ENCODE data around the gene PIP5KL1.
A peak's percentile ranks its signal among the peaks of the same experiment; 100 is the strongest.

Gene PIP5KL1

GRCh38 chr9:127938298-127938690 lies 7.7 kb upstream of the PIP5KL1 start:
- DNase-seq (ENCODE audit: low read depth in 2 of 2), result no peak
- H3K4me3 ChIP-seq (replicated peaks in 1 of 2; ENCODE audit: low read depth in 2 of 2, low read length in 2 of 2), result peak overlapping the region in 1 of 2 donors; percentile 91
- no peak for TF ChIP-seq CTCF (IDR thresholded peaks at IDR 0.05; ENCODE audit: low read depth, low read length)

GRCh38 chr9:127937388-127938297 lies 7.1 kb upstream of the PIP5KL1 start, which contains the start of gene DPM2:
DPM2 (minus strand) TSS chr9:127937854; CDS start chr9:127937820, 34 bp downstream.
- no peak for TF ChIP-seq CTCF (IDR thresholded peaks at IDR 0.05; ENCODE audit: low read depth, low read length)
- DNase-seq (ENCODE audit: low read depth in 2 of 2), result peak; percentile 83 to 88
- H3K4me3 ChIP-seq (replicated peaks in 1 of 2; ENCODE audit: low read depth in 2 of 2, low read length in 2 of 2), result peak within 1 kb of the TSS; percentile 76 to 91

GRCh38 chr9:127937056-127937387 lies 6.4 kb upstream of the PIP5KL1 start:
- H3K4me3 ChIP-seq (replicated peaks in 1 of 2; ENCODE audit: low read depth in 2 of 2, low read length in 2 of 2), result peak overlapping the region; percentile 76 to 91
- no peak for DNase-seq (ENCODE audit: low read depth in 2 of 2)
- no peak for TF ChIP-seq CTCF (IDR thresholded peaks at IDR 0.05; ENCODE audit: low read depth, low read length)

- no peak for DNase-seq (ENCODE audit: low read depth in 2 of 2)
- peak overlapping the region in 1 of 2 donors; percentile 91 for H3K4me3 ChIP-seq (replicated peaks in 1 of 2; ENCODE audit: low read depth in 2 of 2, low read length in 2 of 2)
- no peak for TF ChIP-seq CTCF (IDR thresholded peaks at IDR 0.05; ENCODE audit: low read depth, low read length)
These were observed 5.8 kb upstream of the PIP5KL1 start for GRCh38 chr9:127936347-127936852.

- H3K4me3 ChIP-seq (replicated peaks in 1 of 2; ENCODE audit: low read depth in 2 of 2, low read length in 2 of 2), result peak overlapping the region in 1 of 2 donors; percentile 91
- peak in 1 of 2 donors; percentile 38 for DNase-seq (ENCODE audit: low read depth in 2 of 2)
These were observed 5.2 kb upstream of the PIP5KL1 start for GRCh38 chr9:127935765-127936221.

GRCh38 chr9:127934986-127935385 lies 4.4 kb upstream of the PIP5KL1 start:
- DNase-seq (ENCODE audit: low read depth in 2 of 2), result no peak
- TF ChIP-seq CTCF (IDR thresholded peaks at IDR 0.05; ENCODE audit: low read depth, low read length), result no peak
- H3K4me3 ChIP-seq (replicated peaks in 1 of 2; ENCODE audit: low read depth in 2 of 2, low read length in 2 of 2), result no peak overlapping the region

More at GRCh38 chr9:127935765-127936221, 5.2 kb upstream of the PIP5KL1 start:
- TF ChIP-seq CTCF (IDR thresholded peaks at IDR 0.05; ENCODE audit: low read depth, low read length), result no peak
